GM12872 (cell line): ENCODE data around the gene RAB21.

Experiments
- CTCF ChIP-seq: IDR thresholded peaks from 3 replicates; pipeline ENCODE4 v1.5.1; 2011; ENCODE audit warnings: low read depth, mild to moderate bottlenecking, low read length, moderate library complexity; ENCODE audit not compliant: insufficient read depth

Gene RAB21

GRCh38 chr12:71721783-71722505 lies 32.7 kb upstream of the RAB21 start:
- no peak for TF ChIP-seq CTCF

GRCh38 chr12:71725011-71725410 lies 29.7 kb upstream of the RAB21 start:
- TF ChIP-seq CTCF: no peak

GRCh38 chr12:71726548-71726947 lies 28.1 kb upstream of the RAB21 start:
- no peak for TF ChIP-seq CTCF

- no peak for TF ChIP-seq CTCF
These were observed 26.7 kb upstream of the RAB21 start for GRCh38 chr12:71727958-71728357.

GRCh38 chr12:71730936-71731335 lies 23.7 kb upstream of the RAB21 start:
- no peak for TF ChIP-seq CTCF

- peak; percentile 32; the same call in 2 of the 3 replicates for TF ChIP-seq CTCF
These were observed 23.0 kb upstream of the RAB21 start for GRCh38 chr12:71731439-71732356.

GRCh38 chr12:71732357-71732712 lies 22.3 kb upstream of the RAB21 start:
- no peak for TF ChIP-seq CTCF
